NCI-H146 treated with DMSO at 0.1 percent for 48 hours (cell line): Measurements from ENCODE around the gene WDR7.

Source experiments
- DNase-seq: peaks from one replicate; lab custom pipeline; 2025; ENCODE audit not compliant: unreplicated experiment; lab: John Stamatoyannopoulos, UW

The WDR7 gene

DNA sequence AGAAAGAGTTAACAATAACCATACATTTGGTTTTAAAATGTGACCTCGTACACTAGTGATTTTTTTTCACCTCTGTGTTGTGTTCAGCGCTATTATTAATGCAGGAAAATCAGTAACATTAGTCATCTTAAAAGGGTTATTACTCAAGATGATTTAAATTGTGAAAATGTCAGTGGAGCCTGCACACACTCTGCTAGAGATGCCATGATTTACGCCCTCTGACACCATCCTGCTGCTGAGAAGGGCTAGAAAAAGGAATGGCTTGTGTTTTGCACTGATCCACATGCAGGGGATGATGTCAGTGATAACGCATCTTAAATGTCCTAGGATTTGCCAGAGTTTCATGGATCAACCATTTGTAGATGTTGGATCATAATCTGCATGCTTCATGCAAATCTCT is 374.4 kb downstream of the WDR7 start:
- no peak for DNase-seq

DNA sequence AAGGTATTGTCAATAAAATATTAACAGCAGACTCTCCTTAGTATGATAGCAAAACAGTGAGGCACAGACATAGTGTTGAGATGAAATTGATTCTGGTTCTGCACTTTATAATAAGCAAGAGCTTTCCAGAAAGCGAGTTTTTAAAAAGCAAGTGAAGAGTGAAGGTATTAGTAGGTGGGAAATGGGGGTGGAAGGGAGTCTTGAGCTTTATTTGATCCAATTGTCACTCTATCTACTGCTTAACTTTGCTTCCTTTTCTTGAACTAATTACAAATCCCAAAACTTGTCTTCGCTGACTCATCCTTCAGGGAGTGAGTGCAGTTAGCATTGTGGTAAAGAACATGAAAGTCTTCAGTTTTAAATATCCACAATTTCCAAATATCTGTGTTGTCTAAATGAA is 375.2 kb downstream of the WDR7 start:
- DNase-seq: no peak

DNA sequence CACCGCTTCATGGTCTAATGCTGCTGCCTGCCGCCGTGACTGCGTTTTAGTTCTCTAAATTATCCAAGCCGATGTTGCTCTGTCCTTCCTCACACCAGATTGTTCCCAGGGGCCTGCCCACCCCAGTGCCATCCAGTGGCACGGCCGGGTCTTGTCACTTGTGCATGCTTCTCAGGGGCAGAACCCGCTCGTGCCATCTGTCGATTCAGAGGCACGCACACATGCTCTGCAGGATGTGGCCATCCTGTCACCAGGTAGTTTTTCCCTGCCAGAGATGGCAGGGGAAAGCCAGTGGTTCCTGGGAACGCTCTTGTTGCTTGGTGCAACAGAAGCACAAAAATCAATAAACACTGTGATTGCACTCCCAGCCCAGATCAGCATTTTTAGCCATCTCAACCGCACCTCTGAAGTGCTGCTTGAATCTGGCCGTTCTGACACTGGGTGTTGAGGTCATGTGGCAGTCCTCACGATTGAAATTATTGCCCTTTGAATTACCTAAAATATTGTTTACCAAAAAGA is 376.1 kb downstream of the WDR7 start:
- no peak for DNase-seq

DNA sequence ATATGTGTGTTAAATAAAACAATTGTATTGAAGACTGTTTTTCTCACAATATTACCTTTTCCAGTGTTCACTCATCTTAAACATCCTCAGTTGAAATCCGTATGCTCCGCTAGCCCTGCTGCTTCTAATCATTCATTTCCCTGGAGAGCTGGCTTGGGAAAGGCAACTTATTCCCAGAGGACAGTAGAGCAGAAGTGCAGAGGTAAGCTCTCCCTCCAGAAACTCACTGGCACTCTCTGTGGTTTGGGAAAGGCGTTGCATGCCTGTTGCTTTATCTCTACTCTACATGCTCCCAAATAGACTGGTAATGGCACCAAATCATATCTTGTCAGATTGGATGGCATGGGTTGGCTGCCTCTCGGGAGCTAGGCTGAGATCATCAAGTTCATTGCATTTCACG is 378.6 kb downstream of the WDR7 start:
- DNase-seq: peak; percentile 20

DNA sequence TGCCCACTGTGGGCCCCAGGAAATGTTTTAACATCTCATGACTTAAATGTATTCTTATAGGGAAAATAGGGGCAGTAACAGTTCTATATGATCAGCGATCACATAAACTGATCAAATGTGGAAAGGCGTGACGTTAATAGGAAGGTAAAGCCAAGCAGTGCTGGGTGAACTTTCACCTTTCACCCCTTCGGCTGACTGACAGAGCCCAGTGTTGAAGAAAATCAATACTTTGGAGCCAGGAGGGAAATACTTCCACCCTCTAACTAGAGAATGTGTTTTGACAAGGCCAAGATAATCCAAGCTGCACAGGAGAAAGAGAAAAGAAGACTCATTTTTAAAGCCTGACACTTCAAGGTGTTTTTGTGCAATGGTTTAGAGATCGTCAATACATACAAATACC is 379.3 kb downstream of the WDR7 start:
- no peak for DNase-seq

DNA sequence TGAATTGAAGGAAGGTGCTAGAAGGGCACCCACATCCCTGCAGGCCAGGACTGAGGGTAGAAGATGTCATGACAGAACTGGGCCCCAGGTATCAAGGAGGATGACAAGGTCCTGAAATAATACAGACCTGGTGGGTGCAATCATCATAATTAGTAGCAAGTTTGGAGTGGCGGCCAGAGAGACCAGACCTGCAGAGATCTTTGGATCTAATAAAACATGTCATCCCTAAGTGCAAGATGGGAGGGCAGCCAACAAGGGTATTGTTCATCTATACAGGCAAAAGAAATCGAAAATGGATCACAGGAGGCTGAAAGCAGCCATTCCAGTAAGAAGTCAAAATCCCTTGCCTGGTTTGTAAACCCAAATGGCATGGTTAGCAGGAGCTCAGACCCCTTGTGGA is 384.4 kb downstream of the WDR7 start:
- no peak for DNase-seq

DNA sequence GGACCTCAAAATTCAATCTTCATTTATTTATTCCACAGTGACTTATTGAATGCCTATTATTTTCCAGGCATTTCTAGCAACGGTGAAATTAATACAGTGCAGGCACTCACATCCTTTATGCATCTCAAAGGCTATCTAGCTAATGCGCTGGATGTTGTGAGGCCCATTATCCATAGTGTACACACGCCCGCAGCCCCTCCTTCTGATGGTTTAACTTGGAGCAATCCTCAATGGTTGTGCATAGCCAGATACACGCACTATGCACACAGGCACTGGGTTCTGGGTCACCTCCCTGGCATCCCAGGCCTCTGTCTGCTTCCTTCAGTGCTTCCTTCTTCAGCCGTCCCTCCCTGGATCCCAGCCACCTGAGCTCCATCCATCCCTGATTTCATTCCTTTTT is 387.2 kb downstream of the WDR7 start:
- DNase-seq: no peak

DNA sequence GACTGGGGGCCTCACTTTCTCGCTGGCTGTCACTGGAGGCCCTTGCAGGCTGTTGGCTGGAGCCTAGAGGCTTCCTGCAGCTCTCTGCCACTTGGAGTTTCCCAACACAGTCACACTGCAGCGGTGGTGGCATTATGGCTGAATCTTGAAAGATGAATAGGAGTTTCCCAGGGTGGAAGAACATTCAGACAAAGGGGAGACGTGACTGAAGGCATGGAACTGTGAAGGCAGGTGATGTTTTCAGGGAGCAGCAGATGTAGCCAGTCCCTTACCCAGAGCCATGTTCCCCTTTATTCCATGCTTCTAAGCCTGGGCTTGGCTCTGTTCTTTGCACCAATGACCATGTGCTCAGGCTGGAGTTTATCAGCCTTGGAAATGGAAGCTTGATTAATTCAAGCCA is 389.0 kb downstream of the WDR7 start:
- no peak for DNase-seq

DNA sequence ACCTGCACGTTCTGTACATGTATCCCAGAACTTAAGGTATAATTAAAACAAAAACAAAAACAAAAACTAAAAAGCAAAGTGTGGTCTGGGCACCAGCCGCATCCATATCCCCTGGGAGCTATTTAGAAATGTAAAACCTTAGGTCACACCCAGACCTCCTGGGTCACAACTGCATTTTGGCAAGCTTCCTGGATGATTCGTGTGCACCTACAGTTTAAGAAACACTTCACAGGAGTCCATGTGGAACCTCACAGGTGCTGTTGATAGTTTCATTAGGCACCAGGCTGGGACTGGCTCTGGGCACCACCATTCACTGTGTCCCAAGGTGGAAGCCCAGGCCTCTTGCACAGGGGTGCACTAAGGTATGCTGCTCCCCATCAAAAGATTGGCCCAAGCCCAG is 392.1 kb downstream of the WDR7 start:
- DNase-seq: no peak

DNA sequence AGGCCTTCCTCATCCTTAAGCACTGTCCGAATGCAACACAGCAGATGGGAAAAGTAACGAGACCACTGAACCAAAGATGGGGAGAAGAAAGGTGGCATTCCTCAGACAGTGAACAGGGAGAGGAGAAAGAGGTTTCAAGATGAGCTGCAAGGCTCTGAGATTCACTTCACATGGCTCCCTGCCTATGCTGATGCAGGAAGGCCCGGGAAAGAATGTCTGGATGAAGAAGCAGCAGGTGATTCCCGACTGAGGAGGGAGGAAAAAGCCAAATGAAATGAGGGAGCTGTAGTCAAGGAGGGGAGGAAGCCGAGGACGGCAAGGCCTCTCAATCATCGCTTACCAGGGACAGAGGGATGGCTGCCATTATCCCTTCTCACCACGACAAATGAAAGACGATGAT is 397.2 kb downstream of the WDR7 start:
- no peak for DNase-seq

DNA sequence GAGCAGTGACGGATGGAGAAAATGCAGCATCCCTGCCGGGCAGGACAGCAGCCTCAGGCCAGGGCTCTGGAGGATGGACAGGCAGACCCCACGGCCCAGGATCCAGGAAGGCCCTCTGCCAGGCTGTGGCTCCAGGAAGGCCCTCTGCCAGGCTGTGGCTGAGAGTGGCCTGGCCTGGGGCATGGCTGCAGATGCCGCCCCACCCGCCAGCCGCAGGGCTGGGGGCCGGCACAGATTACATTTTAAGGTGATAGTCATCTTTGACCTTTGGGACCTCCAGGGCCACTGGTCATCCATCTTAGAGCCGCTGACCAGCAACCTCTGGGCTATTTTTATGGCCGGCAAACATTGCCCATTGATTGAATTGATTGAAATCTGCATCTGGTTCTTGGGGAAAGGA is 397.7 kb downstream of the WDR7 start:
- DNase-seq: no peak

DNA sequence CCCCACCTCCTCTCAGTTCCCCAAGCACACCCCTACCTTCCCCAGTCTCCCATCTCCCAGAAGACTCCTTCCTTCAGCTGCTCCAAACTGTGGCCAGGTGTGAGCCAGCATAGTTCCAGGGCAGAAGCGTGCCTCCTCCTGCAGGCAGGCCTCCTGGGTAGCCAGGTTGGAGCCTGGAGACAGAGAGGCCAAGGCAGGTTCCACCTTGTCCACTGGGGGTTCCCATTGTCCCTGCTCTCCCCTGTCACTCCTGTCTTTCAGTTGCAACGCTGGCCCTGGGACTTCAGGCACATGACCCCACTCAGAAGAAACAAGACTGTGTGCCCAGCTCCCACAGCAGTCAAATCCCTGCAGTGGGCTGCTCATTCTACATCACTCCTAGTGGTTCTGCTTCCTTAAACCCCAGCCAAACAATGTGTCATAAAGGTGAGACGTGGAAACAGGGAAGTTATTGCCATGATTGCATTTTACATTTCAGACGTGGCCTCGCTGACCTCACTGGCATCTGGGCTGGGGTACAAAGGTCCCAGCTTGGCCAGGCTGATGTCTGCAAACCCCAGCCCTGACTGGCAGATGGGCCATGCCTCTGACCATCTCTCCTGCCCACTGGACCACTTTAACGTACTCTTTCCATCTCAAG is 399.3 kb downstream of the WDR7 start:
- no peak for DNase-seq

DNA sequence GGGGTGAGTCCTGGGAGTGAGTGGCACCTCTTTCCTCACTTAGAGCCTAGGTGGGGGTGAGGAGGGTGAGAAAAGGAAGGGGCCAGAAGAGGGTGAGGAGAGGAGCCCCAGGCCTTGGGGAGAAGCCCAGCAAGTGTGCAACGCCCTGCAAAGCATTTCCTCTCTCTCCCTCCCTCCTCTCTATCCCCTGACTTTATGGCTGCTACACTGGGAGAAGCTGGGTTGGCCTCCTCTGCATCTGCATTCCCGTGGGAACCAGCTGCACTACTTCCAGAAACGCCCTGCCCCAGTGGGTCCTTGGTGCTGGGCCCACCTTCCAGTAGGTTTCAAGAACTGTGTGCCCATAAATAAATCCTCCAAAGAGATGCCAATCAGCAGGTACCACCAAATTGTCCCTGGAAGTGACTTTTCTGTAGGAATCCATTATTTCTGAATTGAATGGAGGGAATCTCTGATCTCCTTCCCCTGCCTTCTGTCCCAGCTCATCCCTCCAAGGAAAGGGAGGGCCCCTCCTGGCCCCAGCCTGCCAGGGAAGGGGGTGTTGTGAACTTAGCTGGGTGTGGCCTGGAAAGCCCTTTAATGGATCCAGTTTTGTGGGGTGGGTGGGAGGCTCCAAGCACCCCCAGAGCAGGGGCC is 400.0 kb downstream of the WDR7 start:
- no peak for DNase-seq

DNA sequence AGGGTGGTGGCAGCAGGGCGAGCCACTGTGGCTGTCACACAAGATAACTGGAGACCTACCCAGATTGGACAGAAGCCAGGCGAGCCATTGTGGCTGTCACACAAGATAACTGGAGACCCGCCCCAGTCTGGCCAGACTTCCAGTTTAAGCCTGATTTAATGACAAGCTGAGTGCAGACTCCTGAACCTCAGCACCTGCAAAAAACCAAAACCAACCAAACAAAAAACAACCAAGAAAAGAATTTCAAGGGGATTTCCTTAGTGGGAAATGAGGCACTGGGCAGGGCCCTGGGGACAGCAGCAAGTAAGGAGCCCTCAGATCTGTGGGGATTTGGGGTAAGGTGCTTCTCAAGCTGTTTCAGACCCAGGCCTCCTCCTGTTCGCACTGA is 400.5 kb downstream of the WDR7 start:
- no peak for DNase-seq

DNA sequence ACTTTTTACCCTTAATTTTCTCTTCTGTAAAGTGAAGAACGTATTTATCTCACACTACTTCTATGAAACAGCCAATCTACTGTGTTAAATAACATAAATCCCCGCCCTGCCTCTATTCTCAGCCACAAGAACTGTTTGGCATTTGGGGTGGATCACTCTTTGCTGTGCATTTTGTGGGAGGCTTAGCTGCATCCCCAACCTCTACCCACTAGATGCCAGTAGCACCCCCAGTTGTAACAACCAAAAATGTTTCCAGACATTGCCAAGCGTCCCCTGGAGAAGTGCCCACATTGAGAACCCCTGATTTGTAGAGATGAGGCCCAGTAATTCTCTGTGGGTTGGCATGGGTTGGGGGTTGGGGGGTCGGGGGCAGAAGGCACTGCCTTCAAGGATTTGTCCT is 401.0 kb downstream of the WDR7 start:
- DNase-seq: no peak

DNA sequence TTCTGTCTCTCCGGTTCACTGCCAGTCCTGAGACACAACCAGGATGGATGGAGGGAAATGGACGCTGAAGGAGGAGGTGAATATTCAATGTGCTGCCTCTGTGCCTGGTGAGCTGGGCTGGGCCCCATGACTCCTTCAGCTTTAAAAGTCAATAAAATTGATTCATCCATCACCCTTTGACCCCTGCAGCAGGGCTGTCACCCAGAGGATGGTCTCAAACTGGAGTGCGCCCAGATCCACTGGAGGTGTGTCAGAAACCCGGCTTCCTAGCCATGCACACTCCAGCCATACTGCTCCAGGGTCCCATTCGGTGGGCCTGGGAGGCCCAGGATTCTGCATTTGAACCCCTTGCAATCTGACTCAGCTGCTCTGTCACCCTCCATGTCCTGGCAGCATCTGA is 401.6 kb downstream of the WDR7 start:
- no peak for DNase-seq

DNA sequence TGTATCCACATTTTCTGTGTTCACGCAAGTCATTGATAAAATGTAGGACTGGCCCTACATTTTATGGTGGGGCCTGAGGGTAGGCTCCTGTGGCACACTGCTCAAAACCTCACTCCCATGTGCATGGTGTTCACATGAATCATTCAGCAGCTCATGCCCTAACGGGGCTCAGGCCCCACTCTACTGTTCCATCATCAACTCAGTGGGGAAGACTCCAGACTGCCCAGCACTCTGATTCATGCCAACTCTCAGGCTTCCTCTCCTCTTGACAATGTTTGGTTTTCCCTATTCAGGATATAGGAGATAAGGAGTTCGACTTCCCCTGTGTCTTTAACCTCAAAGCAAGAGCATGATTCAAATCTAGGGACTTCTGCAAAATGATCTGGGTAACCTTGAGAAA is 403.7 kb downstream of the WDR7 start:
- no peak for DNase-seq

DNA sequence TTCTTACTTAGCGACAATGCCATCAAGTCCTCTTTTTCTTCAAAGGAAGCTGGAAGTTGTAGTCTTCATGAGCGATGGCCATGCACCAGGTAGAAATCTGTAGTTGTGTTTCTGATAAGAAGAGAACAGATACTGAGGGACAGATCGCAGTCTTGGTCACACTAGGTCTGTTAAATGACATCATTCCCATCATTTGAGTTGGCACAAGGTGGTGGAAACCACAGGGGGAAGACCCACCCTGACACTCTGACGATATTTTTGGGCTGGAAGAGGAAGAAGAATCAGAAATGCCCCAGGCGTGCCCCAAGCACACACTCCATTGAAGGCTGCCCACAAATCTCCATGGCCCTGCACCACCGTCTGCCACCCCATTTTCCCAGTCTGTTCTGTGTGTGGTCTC is 406.7 kb downstream of the WDR7 start:
- DNase-seq: no peak

DNA sequence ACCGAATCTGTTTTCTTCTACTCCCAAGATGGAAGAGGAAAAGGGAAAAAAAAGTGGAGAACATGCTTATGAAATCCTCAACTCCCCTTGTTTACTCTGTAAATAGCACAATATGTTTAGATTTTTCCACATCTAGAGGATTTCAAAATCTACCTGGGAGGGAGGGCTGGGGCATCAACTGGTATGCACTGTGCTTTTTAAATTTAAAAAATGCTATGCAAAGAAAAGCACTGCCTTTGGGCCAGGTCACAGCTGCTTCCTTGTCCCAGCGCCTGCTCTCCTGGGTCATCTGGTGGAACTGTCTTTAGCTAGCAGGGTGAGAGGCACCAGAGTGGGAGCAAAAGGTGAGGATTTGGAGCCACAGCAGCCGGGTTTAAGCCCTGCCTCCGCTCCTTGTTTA is 407.6 kb downstream of the WDR7 start:
- no peak for DNase-seq

DNA sequence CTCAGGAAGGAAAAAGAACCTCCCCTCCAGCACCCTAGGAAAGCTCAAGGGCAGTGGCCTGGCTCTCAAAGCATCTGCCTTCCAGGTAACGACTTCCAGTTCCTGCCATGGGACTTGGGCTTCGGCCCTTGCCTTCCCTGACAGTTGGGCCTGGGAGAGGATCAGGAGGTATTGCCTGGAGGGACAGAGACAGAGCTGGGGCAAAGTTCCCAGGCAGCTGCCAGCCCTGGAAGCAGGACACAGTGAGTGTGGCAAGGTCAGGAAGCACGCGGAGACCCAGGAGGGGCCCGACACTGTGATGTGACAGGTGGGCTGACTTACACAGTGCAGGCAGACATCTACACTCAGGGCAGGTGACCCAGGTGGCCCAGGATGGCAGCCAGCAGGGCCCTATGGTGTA is 408.2 kb downstream of the WDR7 start:
- no peak for DNase-seq

DNA sequence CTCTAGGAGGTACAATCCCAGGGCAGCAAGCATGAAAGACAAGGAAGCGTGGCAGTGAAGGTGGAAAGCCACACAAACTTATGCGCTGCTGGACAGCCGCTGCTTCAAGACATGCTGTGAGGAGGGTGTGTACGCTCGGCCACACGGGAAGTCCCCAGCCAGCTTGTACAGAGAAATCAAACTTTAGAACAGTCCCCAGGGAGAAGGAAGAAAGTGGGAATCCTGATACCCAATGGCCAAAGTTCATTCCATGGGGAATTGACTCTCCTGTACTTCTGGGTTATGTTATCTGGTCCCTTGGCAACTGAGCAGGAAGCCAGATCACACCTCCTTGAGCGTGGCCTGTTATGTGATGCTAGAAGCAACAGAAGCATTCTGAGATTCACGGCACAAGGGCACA is 409.7 kb downstream of the WDR7 start:
- no peak for DNase-seq

DNA sequence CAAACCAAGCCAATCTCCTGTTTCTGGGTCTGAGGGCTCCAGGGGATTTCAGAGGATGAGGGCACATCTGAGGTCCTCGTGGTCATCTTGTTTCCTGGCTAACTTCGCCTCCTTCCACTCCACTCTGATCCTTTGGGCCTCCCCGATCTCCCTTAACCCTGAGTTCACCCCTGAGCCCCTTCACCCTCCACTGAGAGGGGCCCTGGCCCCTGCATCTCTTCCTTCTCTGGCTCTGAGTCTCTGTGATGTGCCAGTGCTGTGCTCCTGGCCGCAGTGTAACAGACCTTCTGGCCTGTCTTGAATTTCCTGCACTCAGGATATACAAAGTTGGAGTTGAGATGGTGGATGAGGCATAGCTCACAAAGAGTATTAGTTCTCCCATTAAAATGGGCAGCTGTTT is 411.0 kb downstream of the WDR7 start:
- no peak for DNase-seq

DNA sequence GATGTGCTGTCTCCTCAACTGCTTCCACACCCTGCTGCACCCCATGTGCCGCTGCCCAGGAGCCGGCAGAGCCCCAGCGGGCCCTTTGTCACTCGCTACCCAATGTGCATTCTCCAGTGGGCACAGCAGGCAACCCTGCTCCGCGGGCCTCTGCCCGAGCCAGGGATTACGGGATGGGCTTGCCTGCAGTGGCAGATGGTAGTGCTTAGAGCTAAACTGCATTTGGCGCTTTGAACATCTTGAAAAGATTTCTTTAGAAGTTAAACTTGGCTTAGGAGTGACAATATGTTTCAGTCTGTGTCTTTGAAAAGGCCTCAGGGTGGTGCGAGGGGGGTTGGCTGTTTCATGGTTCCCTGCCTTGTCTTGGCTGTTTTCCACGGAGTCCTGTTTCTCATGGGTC is 411.7 kb downstream of the WDR7 start:
- DNase-seq: no peak
